Measurements from ENCODE around the gene LONP2. TPM values are rescaled to one million over a fixed set of nuclear protein-coding genes. Genes with fewer than 3 reads are reported as not detected.

Gene LONP2
- total and polyA plus RNA-seq, 2 of the 13 experiments (the other 11 are each of a cell fraction or from before 2014, with no cell fraction given) = 39.2 to 63.3 TPM

DNA sequence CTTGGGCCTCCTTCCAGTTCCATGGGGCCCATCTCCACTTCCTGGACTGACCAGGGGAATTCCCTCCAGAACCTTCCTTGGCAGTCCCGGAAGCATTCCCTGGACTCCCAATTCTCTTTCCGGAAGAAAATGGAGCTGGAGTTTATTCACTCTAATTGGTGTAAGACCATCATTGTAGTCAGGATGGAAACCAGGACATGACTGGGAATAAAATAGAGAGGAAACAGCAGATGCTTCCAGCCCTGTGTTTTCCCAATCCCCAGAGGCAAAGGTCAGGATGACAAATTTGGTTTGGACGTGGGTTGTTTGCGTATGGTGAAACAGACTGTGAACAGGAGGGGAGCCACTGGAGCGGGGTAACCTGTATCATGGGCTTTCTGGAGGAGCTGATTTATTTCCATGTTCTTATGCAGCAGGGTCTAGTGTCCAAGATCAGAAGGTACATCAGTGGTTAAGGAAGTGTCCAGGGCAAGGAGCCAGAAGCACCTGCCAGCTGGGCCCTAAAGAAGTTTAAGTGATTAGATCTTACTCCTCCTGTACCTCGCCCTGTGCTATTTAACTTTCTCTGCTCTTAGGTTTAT lies 8.5 kb upstream of the LONP2 start (continued):
- TF ChIP-seq ZNF484 (CRISPR knock-in tag; IDR thresholded peaks at IDR 0.05; ENCODE audit: borderline replicate concordance, low read depth) (no peak), BCL3 (CRISPR knock-in tag; IDR thresholded peaks at IDR 0.05) (peak; percentile 68; the same call in 1 of the 2 replicates), ATRX (CRISPR knock-in tag; IDR thresholded peaks at IDR 0.05; ENCODE audit: borderline replicate concordance) (no peak), SRY (CRISPR knock-in tag; IDR thresholded peaks at IDR 0.05) (no peak), RFX5 (IDR thresholded peaks at IDR 0.05; ENCODE audit: low read depth, low read length) (no peak), MTA3 (CRISPR knock-in tag; IDR thresholded peaks at IDR 0.05) (no peak), TAF1 (CRISPR knock-in tag; IDR thresholded peaks at IDR 0.05) (peak; percentile 50; the same call in 1 of the 2 replicates), CENPT (CRISPR knock-in tag; IDR thresholded peaks at IDR 0.05; ENCODE audit: low read depth) (no peak), SMAD9 (CRISPR knock-in tag; IDR thresholded peaks at IDR 0.05) (no peak; the same call in 1 of the 2 replicates), THAP11 (CRISPR knock-in tag; IDR thresholded peaks at IDR 0.05) (peak; percentile 81), ZNF280B (CRISPR knock-in tag; IDR thresholded peaks at IDR 0.05; ENCODE audit: borderline replicate concordance) (no peak), NCOR1 (IDR thresholded peaks at IDR 0.05; ENCODE audit: borderline replicate concordance, low read length) (peak; percentile 51; the same call in 1 of the 2 replicates), DR1 (CRISPR knock-in tag; IDR thresholded peaks at IDR 0.05) (no peak), ARID2 (CRISPR knock-in tag; IDR thresholded peaks at IDR 0.05; ENCODE audit: borderline replicate concordance) (no peak), ZNF44 (CRISPR knock-in tag; IDR thresholded peaks at IDR 0.05) (peak; percentile 60; the same call in 1 of the 2 replicates), ZNF136 (CRISPR knock-in tag; IDR thresholded peaks at IDR 0.05; ENCODE audit: low read depth) (peak; percentile 74; the same call in 1 of the 2 replicates), PITX1 (CRISPR knock-in tag; IDR thresholded peaks at IDR 0.05) (peak; percentile 77; the same call in 1 of the 2 replicates), ZNF382 (CRISPR knock-in tag; IDR thresholded peaks at IDR 0.05; ENCODE audit: borderline replicate concordance) (no peak), RFX1 (IDR thresholded peaks at IDR 0.05) (no peak), TRIM24 (CRISPR knock-in tag; IDR thresholded peaks at IDR 0.05) (no peak), ZNF432 (CRISPR knock-in tag; IDR thresholded peaks at IDR 0.05; ENCODE audit: borderline replicate concordance) (no peak)
- TF ChIP-seq, protein P1, sequence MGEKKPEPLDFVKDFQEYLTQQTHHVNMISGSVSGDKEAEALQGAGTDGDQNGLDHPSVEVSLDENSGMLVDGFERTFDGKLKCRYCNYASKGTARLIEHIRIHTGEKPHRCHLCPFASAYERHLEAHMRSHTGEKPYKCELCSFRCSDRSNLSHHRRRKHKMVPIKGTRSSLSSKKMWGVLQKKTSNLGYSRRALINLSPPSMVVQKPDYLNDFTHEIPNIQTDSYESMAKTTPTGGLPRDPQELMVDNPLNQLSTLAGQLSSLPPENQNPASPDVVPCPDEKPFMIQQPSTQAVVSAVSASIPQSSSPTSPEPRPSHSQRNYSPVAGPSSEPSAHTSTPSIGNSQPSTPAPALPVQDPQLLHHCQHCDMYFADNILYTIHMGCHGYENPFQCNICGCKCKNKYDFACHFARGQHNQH (CRISPR knock-in tag; IDR thresholded peaks at IDR 0.05) = no peak
- TF ChIP-seq, protein P2, sequence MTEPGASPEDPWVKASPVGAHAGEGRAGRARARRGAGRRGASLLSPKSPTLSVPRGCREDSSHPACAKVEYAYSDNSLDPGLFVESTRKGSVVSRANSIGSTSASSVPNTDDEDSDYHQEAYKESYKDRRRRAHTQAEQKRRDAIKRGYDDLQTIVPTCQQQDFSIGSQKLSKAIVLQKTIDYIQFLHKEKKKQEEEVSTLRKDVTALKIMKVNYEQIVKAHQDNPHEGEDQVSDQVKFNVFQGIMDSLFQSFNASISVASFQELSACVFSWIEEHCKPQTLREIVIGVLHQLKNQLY (CRISPR knock-in tag; IDR thresholded peaks at IDR 0.05) = no peak
- TF ChIP-seq, protein P3, sequence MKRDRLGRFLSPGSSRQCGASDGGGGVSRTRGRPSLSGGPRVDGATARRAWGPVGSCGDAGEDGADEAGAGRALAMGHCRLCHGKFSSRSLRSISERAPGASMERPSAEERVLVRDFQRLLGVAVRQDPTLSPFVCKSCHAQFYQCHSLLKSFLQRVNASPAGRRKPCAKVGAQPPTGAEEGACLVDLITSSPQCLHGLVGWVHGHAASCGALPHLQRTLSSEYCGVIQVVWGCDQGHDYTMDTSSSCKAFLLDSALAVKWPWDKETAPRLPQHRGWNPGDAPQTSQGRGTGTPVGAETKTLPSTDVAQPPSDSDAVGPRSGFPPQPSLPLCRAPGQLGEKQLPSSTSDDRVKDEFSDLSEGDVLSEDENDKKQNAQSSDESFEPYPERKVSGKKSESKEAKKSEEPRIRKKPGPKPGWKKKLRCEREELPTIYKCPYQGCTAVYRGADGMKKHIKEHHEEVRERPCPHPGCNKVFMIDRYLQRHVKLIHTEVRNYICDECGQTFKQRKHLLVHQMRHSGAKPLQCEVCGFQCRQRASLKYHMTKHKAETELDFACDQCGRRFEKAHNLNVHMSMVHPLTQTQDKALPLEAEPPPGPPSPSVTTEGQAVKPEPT (CRISPR knock-in tag; IDR thresholded peaks at IDR 0.05; ENCODE audit: low read depth) = no peak
